ENCODE data around the gene FLNA. TPM values are rescaled to one million over a fixed set of nuclear protein-coding genes. Genes with fewer than 3 reads are reported as not detected.

The FLNA gene
- total and polyA plus RNA-seq, 9 of the 15 experiments (the other 6 are each of a cell fraction or from before 2014, with no cell fraction given) = 6.2 to 735 (median 135) TPM

- no peak overlapping the region for H2AFZ ChIP-seq (ENCODE audit: low read depth, low read length)
- in situ Hi-C loops (cut with MboI) = no loop called here
- TF ChIP-seq, protein P1, sequence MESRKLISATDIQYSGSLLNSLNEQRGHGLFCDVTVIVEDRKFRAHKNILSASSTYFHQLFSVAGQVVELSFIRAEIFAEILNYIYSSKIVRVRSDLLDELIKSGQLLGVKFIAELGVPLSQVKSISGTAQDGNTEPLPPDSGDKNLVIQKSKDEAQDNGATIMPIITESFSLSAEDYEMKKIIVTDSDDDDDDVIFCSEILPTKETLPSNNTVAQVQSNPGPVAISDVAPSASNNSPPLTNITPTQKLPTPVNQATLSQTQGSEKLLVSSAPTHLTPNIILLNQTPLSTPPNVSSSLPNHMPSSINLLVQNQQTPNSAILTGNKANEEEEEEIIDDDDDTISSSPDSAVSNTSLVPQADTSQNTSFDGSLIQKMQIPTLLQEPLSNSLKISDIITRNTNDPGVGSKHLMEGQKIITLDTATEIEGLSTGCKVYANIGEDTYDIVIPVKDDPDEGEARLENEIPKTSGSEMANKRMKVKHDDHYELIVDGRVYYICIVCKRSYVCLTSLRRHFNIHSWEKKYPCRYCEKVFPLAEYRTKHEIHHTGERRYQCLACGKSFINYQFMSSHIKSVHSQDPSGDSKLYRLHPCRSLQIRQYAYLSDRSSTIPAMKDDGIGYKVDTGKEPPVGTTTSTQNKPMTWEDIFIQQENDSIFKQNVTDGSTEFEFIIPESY (CRISPR knock-in tag; IDR thresholded peaks at IDR 0.05) = no peak
- TF ChIP-seq HEY1 (CRISPR knock-in tag; IDR thresholded peaks at IDR 0.05; ENCODE audit: borderline replicate concordance) (no peak), RBFOX2 (IDR thresholded peaks at IDR 0.05; ENCODE audit: low read depth, low read length) (peak; percentile 15), CEBPB (tag; IDR thresholded peaks at IDR 0.05) (no peak), POLR2G (IDR thresholded peaks at IDR 0.05; ENCODE audit: low read depth, low read length) (peak; percentile 43), SRSF7 (optimal IDR thresholded peaks at IDR 0.05; ENCODE audit: low read depth, low read length) (no peak), SRSF9 (IDR thresholded peaks at IDR 0.05; ENCODE audit: borderline replicate concordance, low read depth, low read length) (no peak), CBX5 (IDR thresholded peaks at IDR 0.05; ENCODE audit: borderline replicate concordance, low read depth) (no peak)
- H3K27me3 ChIP-seq (ENCODE audit: control insufficient read depth in 2 of 2, insufficient read depth in 2 of 2, low read length in 2 of 2) = no peaks in the 10 kb centered on the region
- intact Hi-C loops (cut with micrococcal nuclease) = no loop called here
- no peaks in the 10 kb centered on the region for H3K9me1 ChIP-seq (ENCODE audit: control insufficient read depth, insufficient read depth, low read length)
- 100% methylated on average over 6 of the region's 6 CpGs for WGBS (ENCODE audit: insufficient coverage, low coverage, missing lambda C conversion rate)
- ChIA-PET CTCF (ENCODE audit: low intra/inter-chr PET ratio) (no interaction called here), POLR2A (interaction anchor here (1.2 to 1.6 kb wide), 2 partner anchors 9 to 10 kb away, joined by 4 read pairs; no protein-coding TSS in a partner anchor)
- H3K4me3 ChIP-seq = no peak overlapping the region
- FAIRE-seq = no peak
- peaks cover 0 to 19% of the 10 kb centered on the region in 2 experiments; a peak in 1 of 5 replicates for H3K4me1 ChIP-seq (replicated peaks in 1 of 2; ENCODE audit: control insufficient read depth in 2 of 2, insufficient read depth in 2 of 2, low read length in 2 of 2)
- H3K79me2 ChIP-seq (ENCODE audit: control insufficient read depth, insufficient read depth, low read length) = no peaks in the 10 kb centered on the region
- DNase-seq (ENCODE audit: extremely low read depth in 1 of 4, low spot score in 3 of 4) = no peak
- H3K9ac ChIP-seq (ENCODE audit: insufficient read depth in 1 of 2, low read depth in 2 of 2, low read length in 2 of 2) = peak overlapping the region in 1 of 2 experiments; percentile 48; a peak in 1 of 4 replicates
- H3K9me3 ChIP-seq (replicated peaks; ENCODE audit: control insufficient read depth, insufficient read depth, low read depth, low read length) = no peaks in the 10 kb centered on the region
- no TSS peak for BruUV-seq (replicated peaks)
- no peak overlapping the region for H3K4me2 ChIP-seq (ENCODE audit: insufficient read depth, low read length)
- H3K36me3 ChIP-seq (ENCODE audit: control insufficient read depth, insufficient read depth, low read length) = peaks cover 94% of the 10 kb centered on the region; the same call in 2 of the 3 replicates
- no peak for ATAC-seq
- no peaks in the 10 kb centered on the region for H4K20me1 ChIP-seq (replicated peaks; ENCODE audit: control insufficient read depth, insufficient read depth, low read length)
- no peak overlapping the region for H3K27ac ChIP-seq (ENCODE audit: extremely low read depth, low read depth, low read length)
These were observed 15.6 kb downstream of the FLNA start for GRCh38 chrX:154358829-154359228.
